Measurements from ENCODE around the gene PRPF38A. TPM values are rescaled to one million over a fixed set of nuclear protein-coding genes. Genes with fewer than 3 reads are reported as not detected.
A peak's percentile ranks its signal among the peaks of the same experiment; 100 is the strongest.

The PRPF38A gene
- total and polyA plus RNA-seq, 2 of the 4 experiments (the other 2 are of a cell fraction), result 19.0 to 23.5 TPM

- Histone ChIP-seq H2BK120ac (ENCODE audit: low read depth, low read length) (no peak overlapping the region), H3K56ac (ENCODE audit: extremely low read depth, insufficient read depth, low read length) (no peak overlapping the region), H2AK9ac (replicated peaks; ENCODE audit: low read depth, low read length, poor library complexity) (no peak overlapping the region), H3K4ac (ENCODE audit: low read depth, low read length) (0 out of 2 replicates have a peak overlapping the region, but pooled peaks have one; percentile 20), H3K79me1 (ENCODE audit: low read depth in 1 of 2, low read length in 2 of 2) (peaks cover 3 to 28% of the 10 kb centered on the region in 2 experiments; a peak in 3 of 4 replicates), H3K4me2 (ENCODE audit: low read depth, low read length) (no peak overlapping the region), H3K23ac (ENCODE audit: low read depth, low read length) (peak overlapping the region; percentile 45), H2BK15ac (ENCODE audit: low read depth, low read length) (peak overlapping the region; percentile 34; the same call in 1 of the 3 replicates), H3K9me3 (ENCODE audit: control insufficient read depth, insufficient read depth, low read length) (no peaks in the 10 kb centered on the region), H4K8ac (ENCODE audit: low read depth in 2 of 2, low read length in 2 of 2) (no peak overlapping the region), H3K36me3 (ENCODE audit: control insufficient read depth, insufficient read depth, low read length) (peaks cover 12% of the 10 kb centered on the region), H2AFZ (replicated peaks; ENCODE audit: low read length, poor library complexity) (no peak overlapping the region), H3K4me3 (ENCODE audit: insufficient read depth, low read depth, low read length) (no peak overlapping the region), H3K9ac (ENCODE audit: low read depth, low read length) (no peak overlapping the region), H3K4me1 (ENCODE audit: control insufficient read depth, insufficient read depth, low read length) (peaks cover 16% of the 10 kb centered on the region), H2AK5ac (ENCODE audit: low read depth, low read length) (peak overlapping the region; percentile 20), H4K20me1 (ENCODE audit: insufficient read depth, low read length) (peaks cover 10% of the 10 kb centered on the region; the same call in 1 of the 2 replicates), H4K5ac (ENCODE audit: low read depth, low read length) (no peak overlapping the region), H3K18ac (ENCODE audit: low read depth, low read length) (no peak overlapping the region), H3K9me1 (ENCODE audit: insufficient read depth, low read length) (peaks cover 12% of the 10 kb centered on the region), H3K27me3 (ENCODE audit: control insufficient read depth, insufficient read depth, low read length) (no peaks in the 10 kb centered on the region), H3K27ac (ENCODE audit: insufficient read depth, low read length) (no peak overlapping the region), H2BK5ac (ENCODE audit: low read depth, low read length, poor library complexity, severe bottlenecking) (no peak overlapping the region), H2BK20ac (ENCODE audit: low read depth, low read length) (no peak overlapping the region), H3K14ac (replicated peaks; ENCODE audit: low read depth, low read length) (no peak overlapping the region), H4K91ac (ENCODE audit: insufficient read depth, low read depth, low read length) (no peak overlapping the region)
- no peak for TF ChIP-seq USF2 (IDR thresholded peaks at IDR 0.05; ENCODE audit: low read depth, low read length)
- WGBS, 2 experiments (ENCODE audit: extremely low coverage in 2 of 2, insufficient read length in 1 of 2), result 90% methylated on average over 2 of the region's 9 CpGs; no CpG with 5 or more reads in 1 of the 2 experiments
- CTCF ChIA-PET, result interaction anchor here (0.6 kb wide), 1 partner anchor 56 kb away, joined by 4 read pairs; no protein-coding TSS in a partner anchor
- in situ Hi-C loops (cut with MboI; ENCODE audit: low sequenced_read_pairs) (no loop called here), dilution Hi-C loops (cut with HindIII; ENCODE audit: low sequenced_read_pairs, unreplicated experiment) (no loop called here), intact Hi-C loops (cut with micrococcal nuclease) (no loop called here)
- no peak for ATAC-seq (ENCODE audit: low read depth)
- BruUV-seq (replicated peaks), result no TSS peak
- DNase-seq, result no peak
- POLR2A ChIA-PET (ENCODE audit: unreplicated experiment), result no interaction called here
Measured at GRCh38 chr1:52423771-52424170, 19.4 kb downstream of the PRPF38A start.
